GM21423 (cell line): Measurements from ENCODE around the gene APP.

Experiments used
- ATAC-seq: cut with Tn5 transposase; IDR thresholded peaks from one replicate; pipeline ENCODE4 v1.9.1; 2021; ENCODE audit warnings: mild to moderate bottlenecking, moderate library complexity; ENCODE audit not compliant: unreplicated experiment

Gene APP

GRCh38 chr21:25850126-25850842 lies 320.3 kb downstream of the APP start:
- ATAC-seq = no peak

- ATAC-seq = no peak
Measured at GRCh38 chr21:25848309-25848708, 322.3 kb downstream of the APP start.

- ATAC-seq = no peak
Measured at GRCh38 chr21:25845729-25846256, 324.8 kb downstream of the APP start.

GRCh38 chr21:25842925-25843324 lies 327.6 kb downstream of the APP start:
- no peak for ATAC-seq

- ATAC-seq = no peak
Measured at GRCh38 chr21:25838809-25839208, 331.8 kb downstream of the APP start.

GRCh38 chr21:25837533-25838265 lies 332.9 kb downstream of the APP start:
- ATAC-seq = no peak

- no peak for ATAC-seq
Measured at GRCh38 chr21:25836396-25836795, 334.2 kb downstream of the APP start.

GRCh38 chr21:25834381-25834780 lies 336.2 kb downstream of the APP start:
- no peak for ATAC-seq

- ATAC-seq = no peak
Measured at GRCh38 chr21:25831300-25831960, 339.1 kb downstream of the APP start.
